Measurements from ENCODE around the gene NXF3.
"Not testable (repeated sequence)": the region's sequence is repeated elsewhere in the genome, so short reads cannot be mapped to it uniquely, and the experiment has no call there.

NXF3 gene

DNA sequence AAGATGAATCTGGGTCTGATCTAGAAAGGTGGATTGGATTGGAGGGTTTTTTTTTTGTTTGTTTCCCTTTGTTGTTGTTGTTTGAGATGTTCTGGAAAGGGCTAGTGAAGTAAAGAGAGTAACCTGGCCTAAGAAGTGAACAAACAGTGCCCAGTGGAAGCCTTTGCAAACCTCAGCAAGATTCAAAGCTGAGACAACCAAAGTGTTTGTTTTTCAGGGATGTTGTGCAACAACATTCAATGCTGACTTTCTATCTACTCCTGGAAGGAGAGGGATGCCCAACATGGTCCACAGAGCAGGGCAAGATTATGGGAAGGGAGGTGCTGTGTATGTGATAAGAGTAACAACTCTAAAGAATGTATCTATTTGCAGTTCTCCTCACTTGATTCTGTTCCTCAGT, 40.3 kb downstream of the NXF3 start:
- DNase-seq (ENCODE audit: low read depth in 1 of 2, low spot score in 1 of 2) = no peak

DNA sequence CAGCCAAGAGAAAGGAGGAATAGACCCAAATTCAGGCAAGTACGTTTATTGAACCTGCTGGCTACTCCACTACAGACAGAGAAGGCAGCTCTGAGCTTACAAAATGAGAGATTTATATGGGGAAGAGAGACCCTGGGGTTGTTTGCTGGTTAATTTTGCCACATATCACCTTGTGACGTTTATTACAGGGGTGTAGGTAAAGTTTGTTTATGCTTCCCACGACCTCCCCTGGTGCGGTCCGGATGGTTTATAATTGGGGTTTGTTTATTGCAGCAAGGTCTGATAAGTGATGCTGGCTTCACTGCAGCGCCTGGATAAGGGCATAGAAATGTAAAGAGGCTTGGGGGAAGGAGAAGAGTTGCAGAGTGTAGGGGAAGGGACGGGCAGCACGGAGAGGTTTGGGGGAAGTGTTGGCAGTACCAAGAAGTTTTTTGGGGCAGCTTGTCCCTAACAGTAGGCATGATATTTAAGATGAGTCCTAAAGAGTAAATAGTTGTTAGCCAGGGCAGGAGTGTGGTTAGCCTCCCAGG, 41.6 kb downstream of the NXF3 start:
- no peak for DNase-seq (ENCODE audit: low read depth in 1 of 2, low spot score in 1 of 2)

DNA sequence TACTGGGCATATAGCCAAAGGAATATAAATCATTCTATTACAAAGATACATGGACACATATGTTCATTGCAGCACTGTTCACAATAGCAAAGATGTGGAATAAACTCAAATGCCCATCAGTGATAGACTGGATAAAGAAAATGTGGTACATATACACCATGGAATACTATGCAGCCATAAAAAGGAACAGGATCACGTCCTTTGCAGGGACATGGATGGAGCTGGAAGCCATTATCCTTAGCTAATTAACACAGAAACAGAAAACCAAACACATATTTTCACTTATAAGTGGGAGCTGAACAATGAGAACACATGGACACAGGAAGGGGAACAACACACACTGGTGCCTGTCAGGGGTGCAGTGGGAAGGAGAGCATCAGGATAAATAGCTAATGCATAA, 59.6 kb downstream of the NXF3 start:
- DNase-seq (ENCODE audit: low read depth in 1 of 2, low spot score in 1 of 2) = not testable (repeated sequence)
